Tibial artery (tissue), 4 donors: ENCODE results near the gene ATRN.
"Not testable (repeated sequence)": the region's sequence is repeated elsewhere in the genome, so short reads cannot be mapped to it uniquely, and the experiment has no call there.

Source experiments
- DNase-seq, 2 donors: peaks; one replicate each; pipeline ENCODE4 v3.0.0-alpha.2; 2019
- H3K27ac ChIP-seq, 2 donors: fragments of 200-600 bp; sonication (generic) in 1 of 2; 1 replicate in 1 of 2; 2 replicates in 1 of 2; pipeline ENCODE4 v1.5.1; 2018 to 2019; ENCODE audit warnings: mild to moderate bottlenecking in 1 of 2
- H3K27me3 ChIP-seq, 2 donors: fragments of 200-600 bp; sonication (generic) in 1 of 2; one replicate each; pipeline versions ENCODE4 v1.5.1 to v1.6.0; 2016 to 2019
- H3K36me3 ChIP-seq, 3 donors: fragments of 200-600 bp; sonication (generic) in 2 of 3; one replicate each; pipeline ENCODE4 v1.5.1; 2016 to 2019; ENCODE audit warnings: mild to moderate bottlenecking in 2 of 3
- H3K4me1 ChIP-seq, 4 donors: fragments of 200-600 bp; sonication (generic) in 2 of 4; 1 replicate in 3 of 4; 2 replicates in 1 of 4; pipeline ENCODE4 v1.5.1; 2016 to 2019
- H3K4me3 ChIP-seq, 2 donors: fragments of 200-600 bp; sonication (generic) in 1 of 2; 1 replicate in 1 of 2; 2 replicates in 1 of 2; pipeline ENCODE4 v1.5.1; 2018 to 2019; ENCODE audit warnings: mild to moderate bottlenecking in 2 of 2
- H3K9me3 ChIP-seq, 3 donors: fragments of 200-600 bp; sonication (generic) in 1 of 3; one replicate each; pipeline ENCODE4 v1.5.1; 2016 to 2019
- intact Hi-C: fragments of 100-400 bp; cut with DNase I; formaldehyde crosslinking; loops from one replicate; pipeline ENCODE4 v1.15.0; 2023; ENCODE audit warnings: low total_unique reads
- TF ChIP-seq, protein P1 (sequence below), 2 experiments: fragments of 200-600 bp in 1 of 2; fragments of 450-650 bp in 1 of 2; IDR thresholded peaks; one replicate each; pipeline ENCODE4 v1.5.1; 2017 to 2019; ENCODE audit warnings: antibody characterized with exemption in 2 of 2, mild to moderate bottlenecking in 1 of 2, moderate library complexity in 1 of 2

Gene ATRN

DNA sequence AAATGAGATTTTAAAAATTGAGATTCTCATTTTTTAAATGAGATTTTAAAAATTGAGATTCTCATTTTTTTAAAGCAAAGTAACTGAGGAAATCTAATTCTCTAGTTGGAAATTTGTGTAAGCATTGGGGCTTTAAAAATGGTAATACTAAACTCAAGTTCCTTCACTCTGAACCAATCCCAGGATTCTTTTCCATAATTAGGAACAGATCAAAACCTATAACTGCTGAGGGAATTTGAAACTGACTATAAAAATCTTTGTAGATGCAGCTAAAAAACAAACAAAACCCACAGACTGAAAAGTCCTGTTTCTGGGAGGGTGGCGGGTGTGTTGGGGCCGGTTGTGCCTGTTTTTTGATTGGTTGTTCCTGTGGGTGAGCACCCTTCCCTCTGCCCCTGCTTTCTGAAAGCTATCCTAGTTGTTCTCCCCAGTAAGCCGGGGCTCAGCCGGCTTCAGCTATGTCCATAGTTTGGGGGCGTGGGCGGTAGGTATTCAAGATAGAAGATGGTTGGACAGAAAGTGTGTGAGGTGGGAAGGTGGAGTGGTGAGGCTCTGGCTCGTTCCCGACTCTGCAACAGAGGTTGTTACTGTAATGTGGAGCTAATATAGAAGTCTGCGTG lies 143.1 kb downstream of the ATRN start:
- H3K4me3 ChIP-seq = no peak overlapping the region
- no peaks in the 10 kb centered on the region for H3K9me3 ChIP-seq
- H3K27me3 ChIP-seq = no peaks in the 10 kb centered on the region
- DNase-seq = no peak
- TF ChIP-seq, protein P1, sequence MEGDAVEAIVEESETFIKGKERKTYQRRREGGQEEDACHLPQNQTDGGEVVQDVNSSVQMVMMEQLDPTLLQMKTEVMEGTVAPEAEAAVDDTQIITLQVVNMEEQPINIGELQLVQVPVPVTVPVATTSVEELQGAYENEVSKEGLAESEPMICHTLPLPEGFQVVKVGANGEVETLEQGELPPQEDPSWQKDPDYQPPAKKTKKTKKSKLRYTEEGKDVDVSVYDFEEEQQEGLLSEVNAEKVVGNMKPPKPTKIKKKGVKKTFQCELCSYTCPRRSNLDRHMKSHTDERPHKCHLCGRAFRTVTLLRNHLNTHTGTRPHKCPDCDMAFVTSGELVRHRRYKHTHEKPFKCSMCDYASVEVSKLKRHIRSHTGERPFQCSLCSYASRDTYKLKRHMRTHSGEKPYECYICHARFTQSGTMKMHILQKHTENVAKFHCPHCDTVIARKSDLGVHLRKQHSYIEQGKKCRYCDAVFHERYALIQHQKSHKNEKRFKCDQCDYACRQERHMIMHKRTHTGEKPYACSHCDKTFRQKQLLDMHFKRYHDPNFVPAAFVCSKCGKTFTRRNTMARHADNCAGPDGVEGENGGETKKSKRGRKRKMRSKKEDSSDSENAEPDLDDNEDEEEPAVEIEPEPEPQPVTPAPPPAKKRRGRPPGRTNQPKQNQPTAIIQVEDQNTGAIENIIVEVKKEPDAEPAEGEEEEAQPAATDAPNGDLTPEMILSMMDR (IDR thresholded peaks at IDR 0.05) = no peak
- no peaks in the 10 kb centered on the region for H3K4me1 ChIP-seq
- peaks cover 5 to 21% (median 7%) of the 10 kb centered on the region in 3 donors for H3K36me3 ChIP-seq
- intact Hi-C loops = no loop called here
- H3K27ac ChIP-seq = no peak overlapping the region

DNA sequence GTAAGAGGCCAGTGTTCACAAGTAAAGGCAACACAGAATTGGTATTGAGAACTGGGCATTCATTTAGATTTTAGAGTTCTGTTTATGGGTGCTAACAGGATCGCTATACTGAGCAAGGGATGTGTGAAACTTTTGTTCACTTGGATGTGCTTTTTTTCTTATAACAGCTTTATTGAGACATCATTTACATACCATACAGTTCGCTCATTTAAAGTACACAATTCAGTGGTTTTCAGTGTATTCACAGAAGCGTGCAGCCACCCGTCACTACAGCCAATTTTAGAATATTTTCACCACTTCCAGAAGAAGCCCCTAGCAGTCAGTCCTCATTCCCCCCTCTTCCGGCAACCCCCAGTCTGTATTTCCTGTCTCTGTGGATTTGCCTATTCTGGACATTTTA lies 143.6 kb downstream of the ATRN start:
- no peaks in the 10 kb centered on the region for H3K27me3 ChIP-seq
- no peaks in the 10 kb centered on the region for H3K4me1 ChIP-seq
- DNase-seq = no peak
- intact Hi-C loops = no loop called here
- H3K27ac ChIP-seq = no peak overlapping the region
- peaks cover 5 to 26% (median 7%) of the 10 kb centered on the region in 3 donors for H3K36me3 ChIP-seq
- H3K4me3 ChIP-seq = no peak overlapping the region
- no peaks in the 10 kb centered on the region for H3K9me3 ChIP-seq
- TF ChIP-seq, protein P1 (IDR thresholded peaks at IDR 0.05) = no peak

DNA sequence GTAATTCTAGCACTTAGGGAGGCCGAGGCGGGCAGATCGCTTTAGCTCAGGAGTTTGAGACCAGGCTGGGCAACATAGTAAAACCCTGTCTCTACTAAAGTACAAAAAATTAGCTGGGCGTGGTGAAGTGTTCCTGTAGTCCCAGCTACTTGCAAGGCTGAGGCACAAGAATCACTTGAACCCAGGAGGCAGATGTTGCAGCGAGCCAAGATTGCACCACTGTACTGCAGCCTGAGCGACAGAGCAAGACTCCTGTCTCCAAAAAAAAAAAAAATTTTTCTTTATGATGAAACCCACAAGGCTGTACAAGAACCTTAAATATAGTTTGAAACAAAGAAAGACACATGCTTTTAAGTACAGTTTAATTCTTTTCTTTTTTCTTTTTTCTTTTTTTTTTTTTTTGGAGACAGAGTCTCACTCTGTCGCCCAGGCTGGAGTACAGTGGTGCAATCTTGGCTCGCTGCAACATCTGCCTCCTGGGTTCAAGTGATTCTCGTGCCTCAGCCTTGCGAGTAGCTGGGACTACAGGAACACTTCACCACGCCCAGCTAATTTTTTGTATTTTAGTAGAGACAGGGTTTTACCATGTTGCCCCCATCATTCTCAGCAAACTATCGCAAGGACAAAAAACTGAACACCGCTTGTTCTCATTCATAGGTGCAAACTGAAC lies 144.5 kb downstream of the ATRN start:
- H3K27ac ChIP-seq, H3K27me3 ChIP-seq, DNase-seq, H3K9me3 ChIP-seq, H3K4me1 ChIP-seq, H3K4me3 ChIP-seq, intact Hi-C loops: not testable (repeated sequence)
- peaks cover 5 to 29% (median 7%) of the 10 kb centered on the region in 3 donors for H3K36me3 ChIP-seq

DNA sequence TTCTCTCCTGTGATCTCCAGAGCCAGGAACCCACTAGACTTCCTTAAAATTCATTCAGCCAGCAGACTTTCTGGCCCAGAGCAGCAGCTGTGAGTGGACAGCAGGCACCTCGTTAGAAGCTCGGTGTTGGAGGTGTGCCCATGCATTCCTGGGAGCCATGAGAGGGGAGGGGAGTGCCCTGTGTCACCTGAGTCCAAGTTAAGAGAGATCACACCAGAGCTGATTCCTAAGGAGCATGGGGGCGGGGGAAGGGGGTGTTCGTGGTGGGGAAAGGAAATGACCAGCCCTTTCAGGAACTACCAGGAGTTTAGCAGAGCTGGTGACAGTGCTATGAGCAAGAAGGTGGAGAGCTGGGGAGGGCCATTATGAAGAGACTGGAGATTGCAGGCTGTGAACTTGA lies 145.4 kb downstream of the ATRN start:
- DNase-seq = no peak
- Histone ChIP-seq H3K4me3 (no peak overlapping the region), H3K4me1 (no peaks in the 10 kb centered on the region), H3K27ac (no peak overlapping the region), H3K27me3 (no peaks in the 10 kb centered on the region), H3K9me3 (no peaks in the 10 kb centered on the region), H3K36me3 (peaks cover 5 to 29% (median 7%) of the 10 kb centered on the region in 3 donors)
- intact Hi-C loops = no loop called here
- TF ChIP-seq, protein P1 (IDR thresholded peaks at IDR 0.05) = no peak

DNA sequence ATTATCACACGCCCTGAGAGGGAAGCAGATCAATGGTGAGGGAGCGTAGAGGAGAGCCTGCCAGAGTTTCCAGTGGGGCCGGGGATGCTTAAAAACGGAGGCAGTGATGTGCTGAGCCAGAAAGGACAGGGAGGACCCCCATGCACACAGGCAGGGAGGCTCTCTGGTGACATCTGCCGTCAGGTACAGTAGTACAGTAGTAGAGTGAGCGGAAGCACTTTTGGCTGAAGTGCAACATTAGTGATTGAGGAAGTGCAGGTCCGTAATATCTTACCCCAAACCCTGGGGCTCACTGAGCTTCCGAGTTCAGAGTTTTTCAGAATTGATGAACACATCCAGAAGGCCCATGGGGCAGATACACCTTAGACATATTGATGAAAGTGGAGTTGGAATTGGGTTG lies 150.3 kb downstream of the ATRN start:
- Histone ChIP-seq H3K9me3 (no peaks in the 10 kb centered on the region), H3K36me3 (peaks cover 4 to 38% (median 7%) of the 10 kb centered on the region in 3 donors), H3K27ac (no peak overlapping the region), H3K4me1 (no peaks in the 10 kb centered on the region), H3K27me3 (no peaks in the 10 kb centered on the region), H3K4me3 (no peak overlapping the region)
- TF ChIP-seq, protein P1 (IDR thresholded peaks at IDR 0.05) = no peak
- intact Hi-C loops = no loop called here
- no peak for DNase-seq

GRCh38 chr20:3622406-3622805 lies 151.6 kb downstream of the ATRN start:
- Histone ChIP-seq H3K27me3 (no peaks in the 10 kb centered on the region), H3K9me3 (no peaks in the 10 kb centered on the region), H3K4me3 (no peak overlapping the region), H3K27ac (no peak overlapping the region), H3K36me3 (peaks cover 0 to 40% (median 11%) of the 10 kb centered on the region in 3 donors), H3K4me1 (no peaks in the 10 kb centered on the region)
- TF ChIP-seq, protein P1 (IDR thresholded peaks at IDR 0.05) = no peak
- intact Hi-C loops = no loop called here
- no peak for DNase-seq
